Lower leg skin (tissue), 4 donors: ENCODE measurements around the gene GUCY2D. TPM values are rescaled to one million over a fixed set of nuclear protein-coding genes. Genes with fewer than 3 reads are reported as not detected.

ENCODE experiments used
- DNase-seq, 2 donors: peaks; one replicate each; pipeline ENCODE4 v3.0.0-alpha.2; 2019; ENCODE audit warnings: low spot score in 2 of 2
- H3K4me3 ChIP-seq: fragments of 200-600 bp; sonication (generic); 2 replicates; pipeline ENCODE4 v1.5.1; 2017; ENCODE audit warnings: mild to moderate bottlenecking, low read depth; ENCODE audit not compliant: poor library complexity, severe bottlenecking
- POLR2A ChIP-seq, 2 donors: fragments of 450-650 bp; IDR thresholded peaks; one replicate each; pipeline ENCODE4 v1.6.1; 2016 to 2017; ENCODE audit warnings: antibody characterized with exemption in 2 of 2, mild to moderate bottlenecking in 1 of 2, moderate library complexity in 1 of 2
- WGBS, 2 donors: methylation state at CpG; one replicate each; pipeline ENCODE4 v1.1.5; 2018; 5-methylcytosine and 5-hydroxymethylcytosine counted together
- intact Hi-C: fragments of 100-400 bp; cut with DNase I; formaldehyde crosslinking; loops from one replicate; pipeline ENCODE4 v1.15.0; 2023; ENCODE audit warnings: low total_unique reads
- total RNA-seq, 4 donors: library from RNA; depleted of rRNA; stranded (reverse); fragments of >200 nt; gene quantifications; one replicate each; pipeline ENCODE4 v1.1.0, GENCODE V29; 2016
- TF ChIP-seq, protein P1 (sequence below), 3 donors: fragments of 450-650 bp; IDR thresholded peaks; one replicate each; pipeline ENCODE4 v1.5.1; 2016; ENCODE audit warnings: antibody characterized with exemption in 3 of 3, mild to moderate bottlenecking in 3 of 3, moderate library complexity in 2 of 3

The GUCY2D gene
- total RNA-seq, 4 donors from 2014 or later: 0.13 TPM; not detected in 3

- peak in 1 of 2 donors; percentile 79 for DNase-seq
- 81 to 84% methylated on average over 22 of the region's 24 CpGs for WGBS, 2 donors
- TF ChIP-seq POLR2A (IDR thresholded peaks at IDR 0.05): no peak
- TF ChIP-seq, protein P1, sequence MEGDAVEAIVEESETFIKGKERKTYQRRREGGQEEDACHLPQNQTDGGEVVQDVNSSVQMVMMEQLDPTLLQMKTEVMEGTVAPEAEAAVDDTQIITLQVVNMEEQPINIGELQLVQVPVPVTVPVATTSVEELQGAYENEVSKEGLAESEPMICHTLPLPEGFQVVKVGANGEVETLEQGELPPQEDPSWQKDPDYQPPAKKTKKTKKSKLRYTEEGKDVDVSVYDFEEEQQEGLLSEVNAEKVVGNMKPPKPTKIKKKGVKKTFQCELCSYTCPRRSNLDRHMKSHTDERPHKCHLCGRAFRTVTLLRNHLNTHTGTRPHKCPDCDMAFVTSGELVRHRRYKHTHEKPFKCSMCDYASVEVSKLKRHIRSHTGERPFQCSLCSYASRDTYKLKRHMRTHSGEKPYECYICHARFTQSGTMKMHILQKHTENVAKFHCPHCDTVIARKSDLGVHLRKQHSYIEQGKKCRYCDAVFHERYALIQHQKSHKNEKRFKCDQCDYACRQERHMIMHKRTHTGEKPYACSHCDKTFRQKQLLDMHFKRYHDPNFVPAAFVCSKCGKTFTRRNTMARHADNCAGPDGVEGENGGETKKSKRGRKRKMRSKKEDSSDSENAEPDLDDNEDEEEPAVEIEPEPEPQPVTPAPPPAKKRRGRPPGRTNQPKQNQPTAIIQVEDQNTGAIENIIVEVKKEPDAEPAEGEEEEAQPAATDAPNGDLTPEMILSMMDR (IDR thresholded peaks at IDR 0.05): no peak
- no peak overlapping the region for H3K4me3 ChIP-seq
- intact Hi-C loops: no loop called here
These were observed 44.7 kb downstream of the GUCY2D start for GRCh38 chr17:8046929-8047768.

DNA sequence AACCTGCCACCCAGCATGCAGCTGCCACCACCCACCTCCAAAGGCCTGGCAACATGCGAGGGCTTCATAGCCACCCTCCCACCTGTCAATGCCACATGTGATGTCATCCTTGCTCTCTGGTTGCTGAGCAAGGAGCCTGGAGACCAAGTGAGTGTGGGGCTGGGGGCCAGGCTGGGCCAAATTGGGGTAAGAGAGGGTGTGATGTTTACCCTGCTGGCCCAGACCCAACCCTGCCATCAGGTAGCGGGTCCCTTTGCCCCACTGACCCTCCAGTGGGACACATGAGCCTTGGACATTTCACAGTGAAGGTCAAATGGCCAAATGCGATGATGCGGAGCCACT, 45.3 kb downstream of the GUCY2D start:
- no peak for TF ChIP-seq POLR2A (IDR thresholded peaks at IDR 0.05)
- TF ChIP-seq, protein P1 (IDR thresholded peaks at IDR 0.05): no peak
- 93% methylated on average over 4 of the region's 4 CpGs for WGBS, 2 donors
- intact Hi-C loops: no loop called here
- H3K4me3 ChIP-seq: no peak overlapping the region
- DNase-seq: peak in 1 of 2 donors; percentile 76

DNA sequence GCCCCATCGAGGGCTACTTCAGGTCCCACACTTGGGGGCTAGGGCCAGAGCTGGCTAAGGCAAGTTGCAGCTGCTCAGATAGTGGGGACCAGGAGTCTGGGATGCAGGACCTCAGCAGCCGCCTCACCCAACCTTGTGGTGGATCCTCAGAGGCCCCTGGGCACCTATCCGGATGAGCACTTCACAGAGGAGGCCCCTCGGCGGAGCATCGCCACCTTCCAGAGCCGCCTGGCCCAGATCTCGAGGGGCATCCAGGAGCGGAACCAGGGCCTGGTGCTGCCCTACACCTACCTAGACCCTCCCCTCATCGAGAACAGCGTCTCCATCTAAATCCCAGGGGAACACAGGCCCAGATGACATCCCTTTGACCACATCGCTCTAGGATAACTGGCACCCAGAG, 45.8 kb downstream of the GUCY2D start:
- H3K4me3 ChIP-seq: no peak overlapping the region
- TF ChIP-seq POLR2A (IDR thresholded peaks at IDR 0.05): no peak
- TF ChIP-seq, protein P1 (IDR thresholded peaks at IDR 0.05): no peak
- 94% methylated on average over 8 of the region's 12 CpGs for WGBS, 2 donors
- intact Hi-C loops: no loop called here
- DNase-seq: peak in 1 of 2 donors; percentile 62

- DNase-seq: peak in 1 of 2 donors; percentile 60
- 89 to 91% methylated on average over 8 of the region's 8 CpGs for WGBS, 2 donors
- intact Hi-C loops: no loop called here
These were observed 46.3 kb downstream of the GUCY2D start for GRCh38 chr17:8048736-8049135.

GRCh38 chr17:8051831-8052230, 49.4 kb downstream of the GUCY2D start:
- intact Hi-C loops: no loop called here
- peak in 1 of 2 donors; percentile 52 for DNase-seq
- no peak for TF ChIP-seq POLR2A (IDR thresholded peaks at IDR 0.05)
- TF ChIP-seq, protein P1 (IDR thresholded peaks at IDR 0.05): no peak
- no peak overlapping the region for H3K4me3 ChIP-seq
- 80% methylated on average over 7 of the region's 7 CpGs for WGBS, 2 donors

More at GRCh38 chr17:8048736-8049135, 46.3 kb downstream of the GUCY2D start:
- H3K4me3 ChIP-seq: no peak overlapping the region
- TF ChIP-seq, protein P1 (IDR thresholded peaks at IDR 0.05): no peak
- TF ChIP-seq POLR2A (IDR thresholded peaks at IDR 0.05): no peak
